HUES6 (cell line): ENCODE results near the gene IGF1R.
A peak's percentile ranks its signal among the peaks of the same experiment; 100 is the strongest.

ENCODE experiments used
- H3K27ac ChIP-seq: 2 replicates; pipeline ENCODE4 v1.7.0; 2013; ENCODE audit warnings: low read depth, mild to moderate bottlenecking, low read length, inconsistent platforms
- H3K27me3 ChIP-seq: 2 replicates; pipeline ENCODE4 v1.6.1; 2013; ENCODE audit warnings: low read length; ENCODE audit not compliant: control insufficient read depth, insufficient read depth
- H3K36me3 ChIP-seq: 2 replicates; pipeline ENCODE4 v1.6.1; 2013; ENCODE audit warnings: low read length; ENCODE audit not compliant: control insufficient read depth, insufficient read depth
- H3K4me1 ChIP-seq: 2 replicates; pipeline ENCODE4 v1.6.1; 2013; ENCODE audit warnings: low read length; ENCODE audit not compliant: control insufficient read depth, insufficient read depth
- H3K4me3 ChIP-seq: 2 replicates; pipeline ENCODE4 v1.5.1; 2013; ENCODE audit warnings: low read depth, low read length
- H3K9ac ChIP-seq: one replicate; pipeline ENCODE4 v1.6.1; 2013; ENCODE audit warnings: mild to moderate bottlenecking, low read length
- H3K9me3 ChIP-seq: 2 replicates; pipeline ENCODE4 v1.6.1; 2013; ENCODE audit warnings: low read depth, low read length; ENCODE audit not compliant: control insufficient read depth, insufficient read depth

The IGF1R gene

GRCh38 chr15:98881526-98882520 lies 233.5 kb downstream of the IGF1R start:
- Histone ChIP-seq H3K4me1 (peaks cover 33% of the 10 kb centered on the region), H3K4me3 (no peak overlapping the region), H3K36me3 (no peaks in the 10 kb centered on the region), H3K9me3 (no peaks in the 10 kb centered on the region), H3K27me3 (no peaks in the 10 kb centered on the region), H3K9ac (no peak overlapping the region), H3K27ac (no peak overlapping the region)

- no peak overlapping the region for H3K4me3 ChIP-seq
- H3K9ac ChIP-seq: no peak overlapping the region
- H3K4me1 ChIP-seq: peaks cover 27% of the 10 kb centered on the region
- no peaks in the 10 kb centered on the region for H3K9me3 ChIP-seq
- no peak overlapping the region for H3K27ac ChIP-seq
- no peaks in the 10 kb centered on the region for H3K27me3 ChIP-seq
- no peaks in the 10 kb centered on the region for H3K36me3 ChIP-seq
Measured at GRCh38 chr15:98883478-98883877, 235.1 kb downstream of the IGF1R start.

- no peak overlapping the region for H3K9ac ChIP-seq
- H3K4me1 ChIP-seq: peaks cover 39% of the 10 kb centered on the region
- no peaks in the 10 kb centered on the region for H3K36me3 ChIP-seq
Measured at GRCh38 chr15:98884894-98885293, 236.6 kb downstream of the IGF1R start.

GRCh38 chr15:98887976-98888375 lies 239.6 kb downstream of the IGF1R start:
- H3K4me3 ChIP-seq: no peak overlapping the region
- peaks cover 6% of the 10 kb centered on the region; the same call in 1 of the 2 replicates for H3K36me3 ChIP-seq
- no peaks in the 10 kb centered on the region for H3K9me3 ChIP-seq
- no peak overlapping the region for H3K27ac ChIP-seq
- no peak overlapping the region for H3K9ac ChIP-seq
- peaks cover 36% of the 10 kb centered on the region for H3K4me1 ChIP-seq
- no peaks in the 10 kb centered on the region for H3K27me3 ChIP-seq

More at GRCh38 chr15:98884894-98885293, 236.6 kb downstream of the IGF1R start:
- no peaks in the 10 kb centered on the region for H3K9me3 ChIP-seq
- no peak overlapping the region for H3K27ac ChIP-seq
- H3K27me3 ChIP-seq: no peaks in the 10 kb centered on the region
- H3K4me3 ChIP-seq: no peak overlapping the region

GRCh38 chr15:98888820-98889479 lies 240.6 kb downstream of the IGF1R start:
- Histone ChIP-seq H3K4me3 (no peak overlapping the region), H3K27me3 (no peaks in the 10 kb centered on the region), H3K9ac (no peak overlapping the region), H3K9me3 (no peaks in the 10 kb centered on the region), H3K27ac (no peak overlapping the region), H3K36me3 (peaks cover 6% of the 10 kb centered on the region; the same call in 1 of the 2 replicates), H3K4me1 (peaks cover 30% of the 10 kb centered on the region)

GRCh38 chr15:98889930-98890695 lies 241.8 kb downstream of the IGF1R start:
- Histone ChIP-seq H3K9ac (no peak overlapping the region), H3K36me3 (peaks cover 6% of the 10 kb centered on the region; the same call in 1 of the 2 replicates), H3K4me1 (peaks cover 23% of the 10 kb centered on the region), H3K9me3 (no peaks in the 10 kb centered on the region), H3K27me3 (no peaks in the 10 kb centered on the region), H3K27ac (peak overlapping the region; percentile 40; the same call in 1 of the 2 replicates), H3K4me3 (no peak overlapping the region)

GRCh38 chr15:98891301-98891700 lies 243.0 kb downstream of the IGF1R start:
- H3K27me3 ChIP-seq: no peaks in the 10 kb centered on the region
- peaks cover 31% of the 10 kb centered on the region for H3K4me1 ChIP-seq
- peaks cover 9% of the 10 kb centered on the region for H3K36me3 ChIP-seq
- H3K9me3 ChIP-seq: no peaks in the 10 kb centered on the region
- H3K4me3 ChIP-seq: no peak overlapping the region
- H3K27ac ChIP-seq: no peak overlapping the region
- H3K9ac ChIP-seq: no peak overlapping the region

- peaks cover 38% of the 10 kb centered on the region for H3K4me1 ChIP-seq
Measured at GRCh38 chr15:98893401-98893800, 245.1 kb downstream of the IGF1R start.

GRCh38 chr15:98894312-98894711 lies 246.0 kb downstream of the IGF1R start:
- Histone ChIP-seq H3K9ac (no peak overlapping the region), H3K36me3 (peaks cover 30% of the 10 kb centered on the region), H3K9me3 (no peaks in the 10 kb centered on the region), H3K4me1 (peaks cover 35% of the 10 kb centered on the region), H3K4me3 (no peak overlapping the region), H3K27ac (no peak overlapping the region), H3K27me3 (no peaks in the 10 kb centered on the region)

More at GRCh38 chr15:98893401-98893800, 245.1 kb downstream of the IGF1R start:
- H3K27ac ChIP-seq: no peak overlapping the region
- no peaks in the 10 kb centered on the region for H3K27me3 ChIP-seq
- H3K9me3 ChIP-seq: no peaks in the 10 kb centered on the region
- H3K36me3 ChIP-seq: peaks cover 27% of the 10 kb centered on the region
- no peak overlapping the region for H3K4me3 ChIP-seq
- no peak overlapping the region for H3K9ac ChIP-seq

- Histone ChIP-seq H3K9ac (no peak overlapping the region), H3K36me3 (peaks cover 35% of the 10 kb centered on the region), H3K27ac (0 out of 2 replicates have a peak overlapping the region, but pooled peaks have one; percentile 9), H3K4me1 (peaks cover 43% of the 10 kb centered on the region), H3K4me3 (no peak overlapping the region), H3K9me3 (no peaks in the 10 kb centered on the region), H3K27me3 (no peaks in the 10 kb centered on the region)
Measured at GRCh38 chr15:98896002-98896721, 247.8 kb downstream of the IGF1R start.
